ENCODE data around the gene FTO.

- no peak for TF ChIP-seq POLR2AphosphoS5 (IDR thresholded peaks at IDR 0.05)
- no peak for TF ChIP-seq CTCF (IDR thresholded peaks at IDR 0.05)
- TF ChIP-seq EP300 (IDR thresholded peaks at IDR 0.05): no peak
- TF ChIP-seq POLR2A (IDR thresholded peaks at IDR 0.05): no peak
Observed at GRCh38 chr16:54158986-54159385, 455.0 kb downstream of the FTO start.
